CD4-positive, alpha-beta memory T cell (primary cell): ENCODE measurements around the gene EMD. TPM values are rescaled to one million over a fixed set of nuclear protein-coding genes. Genes with fewer than 3 reads are reported as not detected.

ENCODE experiments used
- CTCF ChIA-PET: fragments of 350-600 bp; sonication (Branson Sonifier 250); formaldehyde crosslinking; loops from one replicate; lab custom pipeline; 2021; ENCODE audit warnings: inconsistent platforms; ENCODE audit not compliant: partially characterized antibody; lab: Charles Lee
- POLR2A ChIA-PET: fragments of 350-600 bp; sonication (Branson Sonifier 250); formaldehyde crosslinking; loops from one replicate; lab custom pipeline; 2021; ENCODE audit not compliant: partially characterized antibody; lab: Charles Lee
- DNase-seq, 5 donors: peaks; one replicate each; pipeline versions ENCODE4 v3.0.0 to v3.0.0-alpha.2; 2020 to 2022; ENCODE audit warnings: mixed read lengths in 1 of 5
- H3K27ac ChIP-seq: one replicate; pipeline ENCODE4 v1.7.0; 2013; ENCODE audit warnings: low read depth, low read length
- H3K27me3 ChIP-seq: 2 replicates; pipeline ENCODE4 v1.7.0; 2013; ENCODE audit warnings: mild to moderate bottlenecking, low read length, moderate library complexity; ENCODE audit not compliant: insufficient read depth
- H3K36me3 ChIP-seq: 2 replicates; pipeline ENCODE4 v1.7.0; 2013; ENCODE audit warnings: mild to moderate bottlenecking, low read length, moderate library complexity; ENCODE audit not compliant: insufficient read depth
- H3K4me1 ChIP-seq: 2 replicates; pipeline ENCODE4 v1.7.0; 2013; ENCODE audit warnings: mild to moderate bottlenecking, low read length, moderate library complexity; ENCODE audit not compliant: insufficient read depth
- H3K4me3 ChIP-seq, 2 donors: one replicate each; pipeline ENCODE4 v1.7.0; 2013; ENCODE audit warnings: low read length in 2 of 2, mild to moderate bottlenecking in 1 of 2
- H3K9me3 ChIP-seq, 2 donors: one replicate each; pipeline ENCODE4 v1.7.0; 2013; ENCODE audit warnings: low read length in 2 of 2, control low read depth in 1 of 2; ENCODE audit not compliant: control insufficient read depth in 1 of 2
- H3K27ac Mint-ChIP-seq, 7 donors: one replicate each; pipeline ENCODE4 v1.8.0; 2020 to 2021; ENCODE audit warnings: mixed read lengths in 7 of 7, mild to moderate bottlenecking in 6 of 7, inconsistent platforms in 3 of 7, moderate library complexity in 3 of 7
- H3K27me3 Mint-ChIP-seq, 2 donors: one replicate each; pipeline ENCODE4 v1.8.0; 2020 to 2021; ENCODE audit warnings: mixed read lengths in 2 of 2
- H3K36me3 Mint-ChIP-seq, 2 donors: one replicate each; pipeline ENCODE4 v1.8.0; 2020 to 2021; ENCODE audit warnings: mixed read lengths in 2 of 2, inconsistent platforms in 1 of 2, mild to moderate bottlenecking in 1 of 2
- H3K4me1 Mint-ChIP-seq, 4 donors: one replicate each; pipeline ENCODE4 v1.8.0; 2020 to 2021; ENCODE audit warnings: mixed read lengths in 4 of 4, mild to moderate bottlenecking in 1 of 4
- H3K4me3 Mint-ChIP-seq, 8 donors: one replicate each; pipeline ENCODE4 v1.8.0; 2020 to 2021; ENCODE audit warnings: mixed read lengths in 8 of 8, mild to moderate bottlenecking in 7 of 8, moderate library complexity in 6 of 8, inconsistent platforms in 3 of 8
- H3K9me3 Mint-ChIP-seq, 8 donors: one replicate each; pipeline ENCODE4 v1.8.0; 2020 to 2021; ENCODE audit warnings: mixed read lengths in 8 of 8, mild to moderate bottlenecking in 5 of 8, inconsistent platforms in 3 of 8, moderate library complexity in 1 of 8
- intact Hi-C: fragments of 100-400 bp; cut with micrococcal nuclease; formaldehyde crosslinking; loops from one replicate; pipeline ENCODE4 v1.15.1; 2023
- polyA plus RNA-seq, 2 donors: library from polyadenylated mRNA; unstranded; fragments of 300-500 nt; fragmentation: Illumina TruSeq; gene quantifications; one replicate each; pipeline ENCODE4 v1.2.3, GENCODE V29; 2021
- total RNA-seq, 2 experiments: library from RNA; stranded (reverse); gene quantifications; one replicate each; pipeline ENCODE4 v1.2.3, GENCODE V29; 2021

The EMD gene
- total and polyA plus RNA-seq, 4 experiments from 2014 or later = 30.3 to 88.7 (median 61.2) TPM

DNA sequence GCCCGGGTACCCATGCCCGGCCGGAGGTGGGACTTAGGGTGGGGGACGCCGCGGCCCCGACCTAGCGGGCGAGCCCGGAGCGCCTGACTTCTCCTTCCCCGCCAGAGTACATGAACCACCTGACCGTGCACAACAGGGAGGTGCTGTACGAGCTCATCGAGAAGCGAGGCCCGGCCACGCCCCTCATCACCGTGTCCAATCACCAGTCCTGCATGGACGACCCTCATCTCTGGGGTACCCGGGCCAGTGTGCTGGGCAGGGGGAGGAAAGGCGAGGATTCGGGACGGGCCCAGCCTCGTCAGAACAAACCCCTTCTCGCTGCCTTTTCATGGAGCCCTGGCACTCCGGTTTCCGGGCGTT lies 32.9 kb downstream of the EMD start:
- Histone ChIP-seq H3K27ac (peak overlapping the region; percentile 70), H3K4me1 (peaks cover 10% of the 10 kb centered on the region), H3K36me3 (no peaks in the 10 kb centered on the region), H3K9me3 (no peaks in the 10 kb centered on the region), H3K27me3 (no peaks in the 10 kb centered on the region), H3K4me3 (peak overlapping the region; percentile 42 to 51)
- peaks cover 0 to 4% (median 0%) of the 10 kb centered on the region in 8 donors for H3K9me3 Mint-ChIP-seq
- no peaks in the 10 kb centered on the region for H3K27me3 Mint-ChIP-seq
- ChIA-PET POLR2A (interaction anchor here (0.7 to 5.8 kb wide), 27 partner anchors 8 to 487 kb away, joined by 3 to 101 read pairs (median 4); partner anchors contain the start of genes ATP6AP1, EMD, FAM3A and FAM50A), CTCF (interaction anchor here (1.0 to 1.3 kb wide), 2 partner anchors 9 to 13 kb away, joined by 3 to 5 read pairs; partner anchors contain the start of gene RPL10)
- DNase-seq = peak in 4 of 5 donors; percentile 36 to 58 (median 43)
- peaks cover 0 to 11% of the 10 kb centered on the region in 2 donors for H3K36me3 Mint-ChIP-seq
- intact Hi-C loops = loop anchor here (10.0 kb wide), 1 partner anchor 63 kb away; the partner anchor contains the start of gene LAGE3
- H3K27ac Mint-ChIP-seq = peak overlapping the region; percentile 77 to 95 (median 85)
- peak overlapping the region; percentile 78 to 85 (median 82) for H3K4me3 Mint-ChIP-seq
- H3K4me1 Mint-ChIP-seq = peaks cover 4 to 24% (median 11%) of the 10 kb centered on the region in 4 donors

- Mint-ChIP-seq H3K27ac (peak overlapping the region; percentile 79 to 95 (median 85)), H3K4me3 (peak overlapping the region; percentile 78 to 85 (median 82)), H3K36me3 (peaks cover 0 to 11% of the 10 kb centered on the region in 2 donors), H3K27me3 (no peaks in the 10 kb centered on the region), H3K4me1 (peaks cover 4 to 24% (median 11%) of the 10 kb centered on the region in 4 donors), H3K9me3 (peaks cover 0 to 4% (median 0%) of the 10 kb centered on the region in 8 donors)
- no peaks in the 10 kb centered on the region for H3K9me3 ChIP-seq
- peak overlapping the region; percentile 42 to 51 for H3K4me3 ChIP-seq
- H3K27ac ChIP-seq = peak overlapping the region; percentile 70
- no peaks in the 10 kb centered on the region for H3K27me3 ChIP-seq
- ChIA-PET CTCF (interaction anchor here (1.0 to 1.5 kb wide), 4 partner anchors 9 to 14 kb away, joined by 3 to 5 read pairs (median 4); partner anchors contain the start of gene RPL10), POLR2A (interaction anchor here (0.7 to 5.8 kb wide), 26 partner anchors 8 to 487 kb away, joined by 3 to 101 read pairs (median 4); partner anchors contain the start of genes ATP6AP1, EMD, FAM3A and FAM50A)
- H3K36me3 ChIP-seq = no peaks in the 10 kb centered on the region
- H3K4me1 ChIP-seq = peaks cover 10% of the 10 kb centered on the region
- intact Hi-C loops = loop anchor here (10.0 kb wide), 1 partner anchor 62 kb away; the partner anchor contains the start of gene LAGE3
- peak in 4 of 5 donors; percentile 30 to 63 (median 40) for DNase-seq
Observed at GRCh38 chrX:154412468-154412867, 33.4 kb downstream of the EMD start.

DNA sequence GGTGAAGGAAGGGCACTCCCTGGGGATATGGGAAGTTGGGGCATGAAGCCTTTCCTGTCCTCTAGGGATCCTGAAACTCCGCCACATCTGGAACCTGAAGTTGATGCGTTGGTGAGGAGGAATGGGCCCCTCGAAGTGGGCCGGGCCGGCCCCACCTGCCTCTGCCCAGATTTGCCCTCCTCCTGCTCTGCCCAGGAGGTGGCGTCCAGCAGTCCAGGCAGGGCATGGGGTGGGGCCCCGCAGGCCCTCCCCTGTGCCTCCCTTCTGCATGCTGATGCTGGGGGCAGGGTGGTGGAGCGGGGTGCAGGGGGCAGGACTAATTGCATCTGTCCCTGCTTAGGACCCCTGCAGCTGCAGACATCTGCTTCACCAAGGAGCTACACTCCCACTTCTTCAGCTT lies 34.0 kb downstream of the EMD start:
- Histone ChIP-seq H3K36me3 (no peaks in the 10 kb centered on the region), H3K27me3 (no peaks in the 10 kb centered on the region), H3K4me3 (no peak overlapping the region), H3K4me1 (peaks cover 10% of the 10 kb centered on the region), H3K27ac (peak overlapping the region; percentile 70), H3K9me3 (no peaks in the 10 kb centered on the region)
- intact Hi-C loops = loop anchor here (10.0 kb wide), 1 partner anchor 62 kb away; the partner anchor contains the start of gene LAGE3
- H3K9me3 Mint-ChIP-seq = peaks cover 0 to 4% (median 0%) of the 10 kb centered on the region in 8 donors
- peaks cover 0 to 11% of the 10 kb centered on the region in 2 donors for H3K36me3 Mint-ChIP-seq
- peak overlapping the region in 5 of 7 donors; percentile 71 to 85 (median 79) for H3K27ac Mint-ChIP-seq
- no peak for DNase-seq
- peak overlapping the region in 3 of 8 donors; percentile 78 to 85 (median 82) for H3K4me3 Mint-ChIP-seq
- POLR2A ChIA-PET = interaction anchor here (0.7 to 5.8 kb wide), 11 partner anchors 11 to 486 kb away, joined by 4 to 101 read pairs (median 5); partner anchors contain the start of genes ATP6AP1, PLXNA3, RPL10 and SLC10A3
- CTCF ChIA-PET = interaction anchor here (1.3 to 1.5 kb wide), 3 partner anchors 8 to 15 kb away, joined by 3 to 5 read pairs (median 4); partner anchors contain the start of gene RPL10
- H3K4me1 Mint-ChIP-seq = peaks cover 4 to 23% (median 11%) of the 10 kb centered on the region in 4 donors
- no peaks in the 10 kb centered on the region for H3K27me3 Mint-ChIP-seq

- H3K4me1 Mint-ChIP-seq = peaks cover 4 to 8% (median 7%) of the 10 kb centered on the region in 4 donors
- no peak overlapping the region for H3K4me3 Mint-ChIP-seq
- Histone ChIP-seq H3K9me3 (no peaks in the 10 kb centered on the region), H3K4me1 (peaks cover 8% of the 10 kb centered on the region), H3K36me3 (no peaks in the 10 kb centered on the region), H3K27ac (no peak overlapping the region), H3K27me3 (no peaks in the 10 kb centered on the region), H3K4me3 (no peak overlapping the region)
- H3K36me3 Mint-ChIP-seq = peaks cover 0 to 9% of the 10 kb centered on the region in 2 donors
- intact Hi-C loops = loop anchor here (10.0 kb wide), 1 partner anchor 58 kb away; the partner anchor contains the start of gene LAGE3
- H3K27me3 Mint-ChIP-seq = no peaks in the 10 kb centered on the region
- CTCF ChIA-PET = interaction anchor here (1.1 kb wide), 1 partner anchor 17 kb away, joined by 3 read pairs; no protein-coding TSS in a partner anchor
- no peak for DNase-seq
- H3K27ac Mint-ChIP-seq = no peak overlapping the region
- no peaks in the 10 kb centered on the region for H3K9me3 Mint-ChIP-seq
- POLR2A ChIA-PET = no interaction called here
Observed at GRCh38 chrX:154417157-154417556, 38.1 kb downstream of the EMD start.

DNA sequence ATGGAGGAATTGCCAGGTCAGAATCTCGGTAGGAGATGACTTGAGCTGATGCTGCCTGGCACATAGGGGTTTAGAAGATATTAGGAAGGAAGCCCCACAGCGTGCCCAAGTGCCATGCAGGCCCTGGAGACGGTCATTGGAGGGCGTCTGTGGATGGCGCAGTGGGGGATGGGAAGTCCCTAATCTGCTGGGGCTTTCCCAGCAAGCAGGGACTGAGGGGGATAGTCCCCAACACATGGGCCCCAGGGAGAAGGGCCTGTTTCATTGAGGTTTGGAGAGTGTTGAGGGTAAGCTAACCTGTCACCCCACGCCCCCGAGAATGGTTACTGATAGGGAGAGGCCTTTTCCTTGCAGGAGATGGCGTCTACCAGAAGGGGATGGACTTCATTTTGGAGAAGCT lies 40.1 kb downstream of the EMD start:
- ChIA-PET POLR2A (interaction anchor here (1.3 kb wide), 1 partner anchor 9 kb away, joined by 5 read pairs; the partner anchor contains the start of gene ATP6AP1), CTCF (no interaction called here)
- no peaks in the 10 kb centered on the region for H3K36me3 ChIP-seq
- no peaks in the 10 kb centered on the region for H3K9me3 Mint-ChIP-seq
- no peak overlapping the region for H3K4me3 Mint-ChIP-seq
- no peak overlapping the region for H3K27ac Mint-ChIP-seq
- no peak overlapping the region for H3K4me3 ChIP-seq
- H3K36me3 Mint-ChIP-seq = peaks cover 0 to 5% of the 10 kb centered on the region in 2 donors
- H3K4me1 Mint-ChIP-seq = peaks cover 1 to 5% (median 3%) of the 10 kb centered on the region in 4 donors
- no peaks in the 10 kb centered on the region for H3K27me3 Mint-ChIP-seq
- no peaks in the 10 kb centered on the region for H3K27me3 ChIP-seq
- DNase-seq = no peak
- no peaks in the 10 kb centered on the region for H3K9me3 ChIP-seq
- intact Hi-C loops = loop anchor here (10.0 kb wide), 1 partner anchor 56 kb away; the partner anchor contains the start of gene LAGE3
- no peaks in the 10 kb centered on the region for H3K4me1 ChIP-seq
- H3K27ac ChIP-seq = no peak overlapping the region

DNA sequence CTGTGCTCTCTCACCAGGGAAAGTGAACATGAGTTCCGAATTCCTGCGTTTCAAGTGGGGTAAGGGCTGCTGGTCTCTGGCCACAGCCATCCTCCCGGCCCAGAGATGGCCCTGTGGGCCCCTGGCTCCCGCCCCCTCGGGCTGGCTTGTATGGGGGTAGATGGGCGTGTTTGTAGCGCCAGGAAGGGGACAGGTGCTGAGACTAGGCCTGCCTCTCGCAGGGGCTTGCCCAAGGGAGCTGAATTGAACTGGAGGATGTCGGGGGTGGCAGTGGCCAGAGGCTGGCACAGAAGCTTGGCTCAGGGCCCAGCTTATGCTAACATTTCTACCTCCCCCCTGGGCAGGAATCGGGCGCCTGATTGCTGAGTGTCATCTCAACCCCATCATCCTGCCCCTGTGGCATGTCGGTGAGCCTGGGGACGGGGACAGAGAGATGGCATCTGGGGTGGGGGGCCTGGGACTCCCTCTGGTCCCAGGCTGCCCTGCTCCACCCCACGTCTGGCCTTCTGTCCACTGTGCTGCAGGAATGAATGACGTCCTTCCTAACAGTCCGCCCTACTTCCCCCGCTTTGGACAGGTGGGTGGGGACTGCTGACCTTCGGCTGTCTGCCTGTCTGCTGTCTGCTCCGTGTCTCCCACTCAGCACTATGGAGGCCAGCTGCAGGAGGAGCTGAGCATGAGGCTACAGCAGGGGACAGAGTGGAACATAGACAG lies 40.8 kb downstream of the EMD start:
- H3K27me3 ChIP-seq = no peaks in the 10 kb centered on the region
- Mint-ChIP-seq H3K4me3 (no peak overlapping the region), H3K4me1 (peaks cover 3 to 5% (median 4%) of the 10 kb centered on the region in 4 donors), H3K27me3 (no peaks in the 10 kb centered on the region), H3K9me3 (no peaks in the 10 kb centered on the region), H3K27ac (no peak overlapping the region), H3K36me3 (peaks cover 0 to 5% of the 10 kb centered on the region in 2 donors)
- ChIA-PET CTCF (no interaction called here), POLR2A (interaction anchor here (1.3 kb wide), 2 partner anchors 9 to 21 kb away, joined by 3 to 5 read pairs; partner anchors contain the start of gene ATP6AP1)
- H3K36me3 ChIP-seq = no peaks in the 10 kb centered on the region
- no peaks in the 10 kb centered on the region for H3K9me3 ChIP-seq
- H3K4me3 ChIP-seq = no peak overlapping the region
- DNase-seq = no peak
- intact Hi-C loops = loop anchor here (10.0 kb wide), 1 partner anchor 55 kb away; the partner anchor contains the start of gene LAGE3
- H3K4me1 ChIP-seq = no peaks in the 10 kb centered on the region
- H3K27ac ChIP-seq = no peak overlapping the region
